ENCODE results near the gene SIVA1.

Gene SIVA1

GRCh38 chr14:104725772-104726548 lies 27.0 kb upstream of the SIVA1 start:
- TF ChIP-seq GATA2 (IDR thresholded peaks at IDR 0.05; ENCODE audit: low read depth, low read length) (no peak), GATA3 (IDR thresholded peaks at IDR 0.05; ENCODE audit: low read depth, low read length) (no peak)

GRCh38 chr14:104726600-104727451 lies 26.1 kb upstream of the SIVA1 start:
- TF ChIP-seq GATA2 (IDR thresholded peaks at IDR 0.05; ENCODE audit: low read depth, low read length): no peak
- TF ChIP-seq GATA3 (IDR thresholded peaks at IDR 0.05; ENCODE audit: low read depth, low read length): no peak

GRCh38 chr14:104728631-104729030 lies 24.3 kb upstream of the SIVA1 start:
- no peak for TF ChIP-seq GATA3 (IDR thresholded peaks at IDR 0.05; ENCODE audit: low read depth, low read length)
- TF ChIP-seq GATA2 (IDR thresholded peaks at IDR 0.05; ENCODE audit: low read depth, low read length): no peak

GRCh38 chr14:104729835-104730181 lies 23.1 kb upstream of the SIVA1 start:
- TF ChIP-seq GATA2 (IDR thresholded peaks at IDR 0.05; ENCODE audit: low read depth, low read length) (no peak), GATA3 (IDR thresholded peaks at IDR 0.05; ENCODE audit: low read depth, low read length) (no peak)

GRCh38 chr14:104730487-104730886 lies 22.5 kb upstream of the SIVA1 start:
- TF ChIP-seq GATA3 (IDR thresholded peaks at IDR 0.05; ENCODE audit: low read depth, low read length): no peak
- no peak for TF ChIP-seq GATA2 (IDR thresholded peaks at IDR 0.05; ENCODE audit: low read depth, low read length)

- TF ChIP-seq GATA3 (IDR thresholded peaks at IDR 0.05; ENCODE audit: low read depth, low read length): no peak
- TF ChIP-seq GATA2 (IDR thresholded peaks at IDR 0.05; ENCODE audit: low read depth, low read length): no peak
Measured at GRCh38 chr14:104731320-104732294, 21.3 kb upstream of the SIVA1 start.

GRCh38 chr14:104732355-104732804 lies 20.6 kb upstream of the SIVA1 start:
- TF ChIP-seq GATA3 (IDR thresholded peaks at IDR 0.05; ENCODE audit: low read depth, low read length) (no peak), GATA2 (IDR thresholded peaks at IDR 0.05; ENCODE audit: low read depth, low read length) (no peak)

GRCh38 chr14:104732931-104733681 lies 19.8 kb upstream of the SIVA1 start:
- TF ChIP-seq GATA2 (IDR thresholded peaks at IDR 0.05; ENCODE audit: low read depth, low read length) (no peak), GATA3 (IDR thresholded peaks at IDR 0.05; ENCODE audit: low read depth, low read length) (no peak)

- TF ChIP-seq GATA3 (IDR thresholded peaks at IDR 0.05; ENCODE audit: low read depth, low read length): no peak
- TF ChIP-seq GATA2 (IDR thresholded peaks at IDR 0.05; ENCODE audit: low read depth, low read length): no peak
Measured at GRCh38 chr14:104734051-104734587, 18.8 kb upstream of the SIVA1 start.

GRCh38 chr14:104734601-104734990 lies 18.4 kb upstream of the SIVA1 start:
- TF ChIP-seq GATA2 (IDR thresholded peaks at IDR 0.05; ENCODE audit: low read depth, low read length) (no peak), GATA3 (IDR thresholded peaks at IDR 0.05; ENCODE audit: low read depth, low read length) (no peak)

GRCh38 chr14:104734991-104735779 lies 17.8 kb upstream of the SIVA1 start:
- TF ChIP-seq GATA2 (IDR thresholded peaks at IDR 0.05; ENCODE audit: low read depth, low read length) (no peak), GATA3 (IDR thresholded peaks at IDR 0.05; ENCODE audit: low read depth, low read length) (no peak)

All from SH-SY5Y (cell line).